ENCODE results near the gene DGKQ. TPM values are rescaled to one million over a fixed set of nuclear protein-coding genes. Genes with fewer than 3 reads are reported as not detected.

The DGKQ gene
- total RNA-seq, 1 experiment from 2014 or later, result 12.4 TPM

GRCh38 chr4:956531-957230, 16.7 kb downstream of the DGKQ start:
- Histone ChIP-seq H3K14ac (ENCODE audit: insufficient read depth, low read length) (no peak overlapping the region), H2AFZ (ENCODE audit: low read length) (no peak overlapping the region), H4K5ac (ENCODE audit: insufficient read length, low read depth, low read length) (no peak overlapping the region), H2BK12ac (ENCODE audit: insufficient read length, low read depth, low read length) (no peak overlapping the region), H3T11ph (ENCODE audit: low read length) (no peak overlapping the region), H4K91ac (ENCODE audit: insufficient read length, low read depth, low read length) (no peak overlapping the region), H3K27ac (ENCODE audit: insufficient read length, low read depth, low read length) (no peak overlapping the region), H3K18ac (ENCODE audit: insufficient read length, low read depth, low read length) (no peak overlapping the region), H4K8ac (replicated peaks; ENCODE audit: insufficient read length, low read depth, low read length) (no peak overlapping the region), H3K79me2 (ENCODE audit: insufficient read depth, low read length) (no peaks in the 10 kb centered on the region), H2BK20ac (ENCODE audit: low read depth, low read length, poor library complexity, severe bottlenecking) (no peak overlapping the region), H2AK5ac (ENCODE audit: insufficient read length, low read length) (no peak overlapping the region), H3K23ac (ENCODE audit: insufficient read length, low read depth, low read length) (no peak overlapping the region), H3K23me2 (ENCODE audit: insufficient read length, low read depth, low read length, poor library complexity, severe bottlenecking) (no peaks in the 10 kb centered on the region), H3K79me1 (ENCODE audit: insufficient read depth, low read depth, low read length, poor library complexity, severe bottlenecking) (no peaks in the 10 kb centered on the region), H3K4me1 (ENCODE audit: insufficient read depth, low read length) (no peaks in the 10 kb centered on the region), H3K27me3 (ENCODE audit: insufficient read depth, low read length) (no peaks in the 10 kb centered on the region), H3K4me2 (ENCODE audit: insufficient read depth, insufficient read length, low read length) (no peak overlapping the region), H2BK5ac (ENCODE audit: insufficient read length, low read length) (no peak overlapping the region), H3K9me3 (ENCODE audit: control insufficient read depth, low read depth, low read length) (no peaks in the 10 kb centered on the region), H3K56ac (ENCODE audit: insufficient read length, low read depth, low read length) (no peak overlapping the region), H3K4ac (ENCODE audit: low read depth, low read length) (no peak overlapping the region), H3K9ac (ENCODE audit: extremely low read depth, insufficient read length, low read length) (no peak overlapping the region), H2BK15ac (ENCODE audit: low read depth, low read length) (no peak overlapping the region), H2BK120ac (ENCODE audit: low read depth, low read length, poor library complexity, severe bottlenecking) (no peak overlapping the region), H4K20me1 (ENCODE audit: control insufficient read depth, insufficient read depth, insufficient read length) (no peaks in the 10 kb centered on the region)
- DNase-seq, result no peak
- TF ChIP-seq CTCF (conservative IDR thresholded peaks at IDR 0.05), result no peak
- H3K27me3 Mint-ChIP-seq (ENCODE audit: low read depth), result no peaks in the 10 kb centered on the region
- no peaks in the 10 kb centered on the region for H3K4me1 Mint-ChIP-seq
- H3K9me3 Mint-ChIP-seq, result no peaks in the 10 kb centered on the region
- H3K36me3 Mint-ChIP-seq (ENCODE audit: insufficient read depth in 1 of 3, low read depth in 3 of 3), result peaks cover 0 to 5% (median 0%) of the 10 kb centered on the region in 3 experiments; a peak in 2 of 7 replicates
- H3K4me3 Mint-ChIP-seq, result no peak overlapping the region
- WGBS (ENCODE audit: extremely low coverage, insufficient read length, low lambda C conversion rate), result no CpG with 5 or more reads among the region's 14 CpGs
- no peak overlapping the region for H3K27ac Mint-ChIP-seq

Data from H9 (cell line).